Measurements from ENCODE around the gene DLX2. TPM values are rescaled to one million over a fixed set of nuclear protein-coding genes. Genes with fewer than 3 reads are reported as not detected.

The DLX2 gene
- total and polyA plus RNA-seq, 9 donors = 0.12 TPM; not detected in 8

DNA sequence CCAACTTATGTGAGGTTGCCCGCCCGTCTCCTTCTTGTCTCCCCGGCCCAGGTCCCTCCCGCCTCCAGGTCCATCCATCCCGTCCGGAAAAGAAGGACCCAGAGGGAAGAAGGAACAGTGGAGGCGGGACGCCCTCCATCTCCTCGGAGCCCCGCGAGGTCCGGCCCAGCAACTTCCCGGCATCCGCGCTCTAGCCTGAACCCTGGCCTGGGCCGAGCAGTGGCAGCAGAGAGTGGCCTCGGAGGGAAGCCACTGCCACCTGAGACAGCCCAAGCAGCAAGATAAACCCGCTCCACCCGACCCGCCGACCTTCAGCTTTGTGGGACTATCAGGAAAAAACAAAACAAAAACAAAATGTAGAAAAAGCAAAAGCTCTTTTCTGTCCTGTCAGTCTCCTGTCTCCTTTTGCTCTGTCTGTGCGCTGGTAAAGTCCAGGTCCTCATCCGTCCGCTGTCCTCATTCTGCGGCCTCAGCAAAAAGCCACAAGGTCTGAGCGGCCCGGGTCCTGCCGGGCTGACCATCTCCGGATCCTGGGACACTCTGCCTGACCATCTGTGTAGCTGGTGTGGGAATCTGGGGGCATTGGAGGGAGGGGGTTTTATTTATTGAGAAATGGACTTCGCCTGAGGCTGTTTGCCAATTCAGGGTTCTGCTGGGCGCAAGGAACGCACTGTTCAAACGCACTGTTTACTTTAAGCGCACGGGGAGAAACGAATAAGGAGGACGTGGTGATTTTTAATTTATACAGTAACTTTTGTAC lies 14.3 kb downstream of the DLX2 start:
- peaks cover 51% of the 10 kb centered on the region for H3K27me3 ChIP-seq

DNA sequence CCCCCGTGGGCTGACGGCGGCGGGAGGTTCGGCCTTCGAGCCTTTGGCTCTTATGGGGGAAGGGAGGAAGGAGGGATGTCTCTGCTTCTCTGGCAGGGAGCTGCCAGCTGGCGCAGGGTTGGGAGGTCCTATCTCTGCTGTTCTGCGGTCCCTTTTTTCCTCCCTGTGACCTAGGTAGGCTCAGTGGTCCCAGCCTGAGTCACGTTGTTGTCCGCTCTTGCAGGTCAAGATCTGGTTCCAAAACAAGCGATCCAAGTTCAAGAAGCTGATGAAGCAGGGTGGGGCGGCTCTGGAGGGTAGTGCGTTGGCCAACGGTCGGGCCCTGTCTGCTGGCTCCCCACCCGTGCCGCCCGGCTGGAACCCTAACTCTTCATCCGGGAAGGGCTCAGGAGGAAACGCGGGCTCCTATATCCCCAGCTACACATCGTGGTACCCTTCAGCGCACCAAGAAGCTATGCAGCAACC lies 14.9 kb downstream of the DLX2 start:
- Histone ChIP-seq H3K4me1 (ENCODE audit: insufficient read depth) (peaks cover 6% of the 10 kb centered on the region), H3K27ac (no peak overlapping the region), H3K36me3 (no peaks in the 10 kb centered on the region), H3K9me3 (no peaks in the 10 kb centered on the region), H3K4me3 (no peak overlapping the region), H3K27me3 (peaks cover 53% of the 10 kb centered on the region)
- TF ChIP-seq POLR2A (IDR thresholded peaks at IDR 0.05) (no peak), EP300 (IDR thresholded peaks at IDR 0.05) (no peak)
- TF ChIP-seq, protein P1, sequence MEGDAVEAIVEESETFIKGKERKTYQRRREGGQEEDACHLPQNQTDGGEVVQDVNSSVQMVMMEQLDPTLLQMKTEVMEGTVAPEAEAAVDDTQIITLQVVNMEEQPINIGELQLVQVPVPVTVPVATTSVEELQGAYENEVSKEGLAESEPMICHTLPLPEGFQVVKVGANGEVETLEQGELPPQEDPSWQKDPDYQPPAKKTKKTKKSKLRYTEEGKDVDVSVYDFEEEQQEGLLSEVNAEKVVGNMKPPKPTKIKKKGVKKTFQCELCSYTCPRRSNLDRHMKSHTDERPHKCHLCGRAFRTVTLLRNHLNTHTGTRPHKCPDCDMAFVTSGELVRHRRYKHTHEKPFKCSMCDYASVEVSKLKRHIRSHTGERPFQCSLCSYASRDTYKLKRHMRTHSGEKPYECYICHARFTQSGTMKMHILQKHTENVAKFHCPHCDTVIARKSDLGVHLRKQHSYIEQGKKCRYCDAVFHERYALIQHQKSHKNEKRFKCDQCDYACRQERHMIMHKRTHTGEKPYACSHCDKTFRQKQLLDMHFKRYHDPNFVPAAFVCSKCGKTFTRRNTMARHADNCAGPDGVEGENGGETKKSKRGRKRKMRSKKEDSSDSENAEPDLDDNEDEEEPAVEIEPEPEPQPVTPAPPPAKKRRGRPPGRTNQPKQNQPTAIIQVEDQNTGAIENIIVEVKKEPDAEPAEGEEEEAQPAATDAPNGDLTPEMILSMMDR (IDR thresholded peaks at IDR 0.05) = no peak
- 10 to 12% (median 11%) methylated on average over 23 of the region's 23 CpGs for WGBS, 3 donors
- intact Hi-C loops (cut with DNase I) = loop anchor here in 2 of 4 donors (10.0 kb wide), 1 partner anchor 163 kb away; the partner anchor contains the start of gene HAT1 (in 2 of the 2)
- DNase-seq = no peak

More for the DNA sequence above, 14.3 kb downstream of the DLX2 start:
- peak in 1 of 5 donors; percentile 17 for DNase-seq
- intact Hi-C loops (cut with DNase I) = loop anchor here in 2 of 4 donors (10.0 kb wide), 1 partner anchor 164 kb away; the partner anchor contains the start of gene HAT1 (in 2 of the 2)
- Histone ChIP-seq H3K36me3 (no peaks in the 10 kb centered on the region), H3K4me3 (no peak overlapping the region), H3K4me1 (ENCODE audit: insufficient read depth) (peaks cover 6% of the 10 kb centered on the region), H3K9me3 (no peaks in the 10 kb centered on the region), H3K27ac (no peak overlapping the region)
- 14 to 24% (median 17%) methylated on average over 37 of the region's 37 CpGs for WGBS, 3 donors
- TF ChIP-seq POLR2A (IDR thresholded peaks at IDR 0.05) = no peak
- TF ChIP-seq EP300 (IDR thresholded peaks at IDR 0.05) = no peak
- TF ChIP-seq, protein P1 (IDR thresholded peaks at IDR 0.05) = no peak

DNA sequence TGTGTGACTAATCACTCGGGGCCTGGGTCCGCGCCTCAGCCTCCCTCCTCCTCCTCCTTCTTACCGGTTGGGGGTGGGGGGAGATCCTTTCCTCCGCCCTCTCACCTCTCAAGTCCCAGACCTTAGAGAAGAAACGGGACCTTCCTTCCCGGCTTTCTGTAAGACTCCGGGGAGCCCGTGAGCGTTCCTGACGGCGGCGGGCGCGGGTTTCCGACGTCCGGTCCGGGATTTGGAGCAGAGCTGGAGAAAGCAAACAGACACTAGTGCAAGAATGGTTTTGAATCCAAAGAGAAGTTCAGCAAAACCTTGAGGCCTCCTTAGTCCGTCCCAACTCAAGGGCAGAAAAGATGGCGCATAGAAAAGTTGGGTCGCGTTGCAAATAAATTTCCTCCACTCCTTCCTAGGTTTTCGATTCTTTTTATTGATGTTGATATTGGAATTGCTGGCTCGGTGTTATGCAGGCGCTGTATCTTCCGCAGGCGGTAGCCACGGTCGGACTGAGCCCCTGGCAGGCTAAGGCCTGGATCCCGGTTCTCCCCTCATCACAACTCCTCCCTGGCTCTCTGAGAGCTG lies 15.4 kb downstream of the DLX2 start:
- Histone ChIP-seq H3K27me3 (peaks cover 52% of the 10 kb centered on the region), H3K9me3 (no peaks in the 10 kb centered on the region), H3K4me1 (ENCODE audit: insufficient read depth) (peaks cover 6% of the 10 kb centered on the region), H3K36me3 (no peaks in the 10 kb centered on the region), H3K4me3 (no peak overlapping the region), H3K27ac (no peak overlapping the region)
- no peak for TF ChIP-seq POLR2A (IDR thresholded peaks at IDR 0.05)
- WGBS, 3 donors = 10 to 14% (median 12%) methylated on average over 31 of the region's 31 CpGs
- intact Hi-C loops (cut with DNase I) = loop anchor here in 2 of 4 donors (10.0 kb wide), 1 partner anchor 162 kb away; the partner anchor contains the start of gene HAT1 (in 2 of the 2)
- no peak for DNase-seq

DNA sequence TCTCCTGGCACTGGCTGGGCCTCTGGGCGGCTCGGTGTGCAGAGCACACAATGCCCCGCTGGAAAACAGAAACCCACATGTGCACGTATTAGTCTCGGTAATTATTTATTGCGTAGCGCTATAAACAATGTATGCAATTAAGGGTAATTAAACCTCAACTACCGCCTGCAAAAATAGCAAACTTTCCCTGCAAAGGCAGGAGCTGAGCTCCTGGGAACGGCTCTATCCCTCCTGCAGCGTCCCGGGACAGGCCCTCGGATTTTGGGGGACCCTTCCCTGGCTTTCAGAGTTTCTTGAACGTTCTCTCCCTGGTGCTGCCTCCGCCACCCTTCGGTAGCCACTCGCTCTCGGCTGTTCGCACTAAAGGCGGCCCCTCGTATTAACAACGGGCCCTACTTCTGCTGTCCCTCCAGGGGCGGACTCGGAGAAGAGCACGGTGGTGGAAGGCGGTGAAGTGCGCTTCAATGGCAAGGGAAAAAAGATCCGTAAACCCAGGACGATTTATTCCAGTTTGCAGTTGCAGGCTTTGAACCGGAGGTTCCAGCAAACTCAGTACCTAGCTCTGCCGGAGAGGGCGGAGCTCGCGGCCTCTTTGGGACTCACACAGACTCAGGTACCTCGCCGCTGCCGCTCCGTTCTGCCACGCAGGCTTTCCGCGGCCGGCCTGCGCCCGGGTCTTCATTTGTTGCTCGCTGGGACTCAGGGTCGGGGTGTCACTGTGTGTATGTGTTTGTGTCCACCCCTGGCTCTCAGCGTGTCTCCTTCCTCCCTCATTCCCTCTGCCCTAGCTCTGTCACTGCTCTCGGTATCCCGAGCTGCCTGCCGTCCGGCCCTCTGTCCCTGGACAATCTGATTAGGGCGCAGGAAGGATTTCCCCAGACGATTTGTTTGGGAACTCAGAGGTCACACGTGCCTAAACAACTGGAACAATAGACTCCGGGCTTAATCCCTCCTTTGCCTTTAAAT lies 16.2 kb downstream of the DLX2 start:
- H3K27me3 ChIP-seq = peaks cover 51% of the 10 kb centered on the region
- H3K9me3 ChIP-seq = no peaks in the 10 kb centered on the region
- no peaks in the 10 kb centered on the region for H3K36me3 ChIP-seq
- no peak overlapping the region for H3K4me3 ChIP-seq
- peaks cover 6% of the 10 kb centered on the region for H3K4me1 ChIP-seq (ENCODE audit: insufficient read depth)
- H3K27ac ChIP-seq = no peak overlapping the region
- peak in 1 of 5 donors; percentile 19 for DNase-seq
- intact Hi-C loops (cut with DNase I) = loop anchor here in 2 of 4 donors (10.0 kb wide), 1 partner anchor 162 kb away; the partner anchor contains the start of gene HAT1 (in 2 of the 2)
- TF ChIP-seq POLR2A (IDR thresholded peaks at IDR 0.05) = no peak
- no peak for TF ChIP-seq EP300 (IDR thresholded peaks at IDR 0.05)
- TF ChIP-seq, protein P1 (IDR thresholded peaks at IDR 0.05) = no peak
- 9 to 11% (median 10%) methylated on average over 54 of the region's 54 CpGs for WGBS, 3 donors
